ENCODE measurements around the gene PTX4.

The PTX4 gene

DNA sequence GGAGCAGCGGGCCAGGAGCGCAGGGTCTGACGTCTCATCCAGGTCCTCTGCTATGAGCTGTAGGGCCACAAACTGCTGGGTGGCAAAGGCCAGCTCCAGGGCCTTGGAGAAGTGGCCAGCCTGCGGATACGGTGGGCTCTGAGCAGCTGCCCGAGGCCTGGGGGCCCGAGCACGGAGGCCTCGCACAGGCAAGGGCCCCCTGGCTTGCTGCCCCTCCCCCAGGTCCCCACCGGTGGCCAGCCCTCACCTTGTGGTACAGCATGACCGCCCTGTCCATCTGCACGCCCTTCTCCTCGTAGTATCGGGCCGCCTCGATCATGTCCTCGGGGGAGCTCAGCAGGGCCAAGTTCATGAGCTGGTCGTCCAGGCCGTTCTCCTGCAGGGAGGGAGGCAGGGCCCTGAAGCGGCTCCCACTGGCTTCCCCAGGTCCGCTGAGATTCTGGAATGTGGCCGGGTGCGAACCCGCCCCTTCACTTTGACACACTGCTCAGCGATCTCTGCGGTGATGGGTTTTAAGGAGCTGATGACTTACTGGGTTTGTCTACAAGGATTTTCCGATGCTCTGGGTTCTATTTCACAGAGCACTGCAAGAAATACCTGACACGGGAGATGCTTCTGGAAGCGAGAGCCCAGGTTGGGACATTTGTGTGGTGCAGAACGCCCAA lies 35.0 kb upstream of the PTX4 start:
- no peak for DNase-seq

DNA sequence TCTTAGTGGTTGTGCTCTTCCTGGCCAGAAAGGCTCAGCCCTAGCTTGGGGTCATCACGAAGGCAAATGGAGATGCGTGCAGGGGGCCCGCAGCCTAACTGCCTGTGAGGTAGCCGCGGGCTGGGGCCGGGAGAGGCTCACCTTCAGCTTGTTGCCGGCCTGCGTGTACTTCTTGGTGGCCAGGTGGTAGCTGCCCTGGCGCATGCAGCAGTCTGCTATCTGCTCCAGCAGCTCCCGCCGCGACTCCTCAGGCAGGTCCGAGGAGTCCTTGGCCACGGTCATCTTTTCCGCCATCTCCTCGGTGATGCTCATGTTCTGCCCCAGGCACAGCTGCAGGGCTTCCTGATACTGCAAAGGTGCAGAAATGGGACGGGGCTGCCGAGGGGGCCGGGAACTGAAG lies 31.7 kb upstream of the PTX4 start:
- no peak for DNase-seq

DNA sequence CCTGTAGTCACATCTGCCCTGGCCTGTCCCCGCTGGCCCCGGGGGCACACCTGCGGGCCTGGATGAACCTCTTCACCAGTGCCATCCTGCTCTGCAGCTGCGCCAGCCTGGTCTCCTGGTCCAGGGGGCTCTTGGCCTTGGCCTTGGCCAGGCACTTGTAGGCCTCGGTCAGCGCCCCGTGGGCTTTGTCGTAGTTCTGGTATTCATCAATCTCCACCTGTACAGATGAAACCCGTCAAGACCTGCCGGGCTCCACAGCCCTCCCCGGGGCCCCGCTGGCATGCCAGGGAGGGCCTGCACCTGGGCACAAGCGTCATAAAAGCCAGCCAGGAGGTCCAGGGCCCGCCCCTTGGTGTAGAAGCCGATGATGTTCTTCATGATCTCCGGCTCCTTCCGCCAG lies 31.1 kb upstream of the PTX4 start:
- no peak for DNase-seq

DNA sequence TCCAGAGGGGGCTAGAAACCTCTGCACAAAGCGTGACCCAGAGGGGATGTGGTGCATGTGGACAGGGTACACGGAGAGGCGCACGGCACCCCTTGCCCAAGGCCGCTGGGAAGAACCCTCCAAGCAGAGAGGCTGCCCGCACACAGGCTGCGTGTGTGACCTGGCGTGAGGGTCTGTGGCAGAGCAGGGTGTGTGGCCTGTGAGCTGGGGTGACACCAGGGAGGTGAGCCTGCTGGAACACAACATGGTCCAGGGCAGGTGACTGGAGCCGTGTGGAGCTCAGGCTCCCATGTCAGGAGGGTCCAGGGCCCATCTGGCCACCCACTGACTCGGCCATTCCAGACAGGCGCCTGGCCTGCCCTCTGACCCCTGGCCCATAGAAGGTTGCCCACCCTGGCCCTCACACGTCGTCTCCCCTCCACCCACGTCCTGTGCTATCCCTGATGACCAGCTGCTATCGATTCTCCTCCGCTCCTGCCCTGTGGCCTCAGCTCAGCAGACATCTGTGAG lies 29.9 kb upstream of the PTX4 start:
- no peak for DNase-seq

DNA sequence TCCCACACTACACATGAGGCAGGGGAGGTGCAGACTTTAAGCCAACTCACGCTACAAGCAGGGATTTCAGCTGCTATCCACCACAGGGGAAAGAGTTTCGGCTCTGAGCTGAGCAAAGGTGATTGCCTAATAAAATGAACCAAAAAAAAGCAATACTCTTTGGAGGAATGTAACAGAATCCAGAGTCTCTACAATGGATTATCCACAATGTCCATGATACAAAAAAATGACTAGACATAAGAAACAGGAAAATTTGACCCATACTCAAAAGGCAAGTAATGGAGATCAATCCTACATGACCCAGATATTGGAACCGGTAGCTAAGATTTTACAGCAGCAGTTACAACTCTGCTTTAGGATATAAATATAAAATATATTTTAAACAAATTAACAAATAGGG lies 25.8 kb upstream of the PTX4 start:
- DNase-seq, result no peak

DNA sequence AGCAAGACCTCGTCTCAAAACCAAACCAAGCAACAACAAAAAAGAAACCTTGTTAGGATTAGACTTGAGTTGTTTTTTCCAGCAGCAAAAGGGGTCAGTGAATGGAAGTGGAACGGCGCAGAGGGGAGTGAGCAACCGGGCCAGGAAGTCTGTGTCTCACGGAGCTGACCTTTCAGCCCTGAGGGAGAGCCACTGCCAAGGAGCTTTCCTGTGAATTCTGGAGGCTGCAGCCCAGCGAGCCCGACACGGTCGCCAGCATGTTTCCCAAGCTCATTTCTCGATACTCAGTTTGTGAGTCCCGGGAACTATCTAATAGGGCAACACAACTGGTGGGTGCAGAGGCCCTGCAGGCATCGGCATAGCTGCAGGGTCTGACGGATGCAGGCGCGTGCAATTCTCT lies 24.0 kb upstream of the PTX4 start:
- DNase-seq, result no peak

DNA sequence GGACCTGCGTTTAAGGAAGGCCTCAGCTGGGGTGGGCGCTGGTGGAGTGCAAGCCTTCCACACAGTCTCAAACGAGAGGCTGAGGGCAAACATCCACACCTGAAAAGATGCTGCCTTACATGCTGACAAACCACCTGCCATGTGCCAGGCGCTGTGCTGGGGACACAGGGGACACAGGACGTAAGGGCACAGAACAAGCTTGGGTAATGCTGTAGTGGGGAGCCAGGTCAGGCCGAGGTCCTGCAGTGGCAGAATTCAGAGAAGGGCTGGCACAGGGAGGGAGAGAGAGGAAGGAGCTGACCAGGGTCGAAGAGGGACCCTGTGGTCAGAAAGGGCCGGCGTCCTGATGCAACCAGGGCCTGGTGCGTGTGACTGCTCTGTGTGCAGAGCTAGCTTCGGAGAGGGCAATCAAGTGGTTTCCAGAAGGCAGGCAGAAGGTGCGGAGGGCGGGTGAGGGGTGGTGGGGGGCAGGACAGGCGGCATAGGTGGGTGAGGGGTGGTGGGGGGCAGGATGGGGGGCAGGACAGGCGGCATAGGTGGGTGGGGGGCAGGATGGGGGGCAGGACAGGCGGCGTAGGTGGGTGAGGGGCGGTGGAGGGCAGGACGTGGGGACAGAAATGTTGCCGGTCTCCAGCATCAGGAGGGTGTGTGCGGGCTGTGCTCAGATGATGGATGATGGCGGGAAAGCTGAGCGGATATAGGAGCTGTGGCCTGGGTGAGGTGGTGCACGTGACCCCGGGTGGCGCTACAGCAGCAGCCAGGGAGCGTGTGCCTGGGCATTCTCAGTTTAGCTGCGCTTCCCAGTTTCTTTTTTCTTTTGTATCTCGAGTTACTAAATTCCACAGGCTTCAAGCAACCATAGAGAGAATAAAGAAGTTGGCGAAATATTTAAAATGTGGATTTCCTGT lies 23.2 kb upstream of the PTX4 start:
- no peak for DNase-seq

DNA sequence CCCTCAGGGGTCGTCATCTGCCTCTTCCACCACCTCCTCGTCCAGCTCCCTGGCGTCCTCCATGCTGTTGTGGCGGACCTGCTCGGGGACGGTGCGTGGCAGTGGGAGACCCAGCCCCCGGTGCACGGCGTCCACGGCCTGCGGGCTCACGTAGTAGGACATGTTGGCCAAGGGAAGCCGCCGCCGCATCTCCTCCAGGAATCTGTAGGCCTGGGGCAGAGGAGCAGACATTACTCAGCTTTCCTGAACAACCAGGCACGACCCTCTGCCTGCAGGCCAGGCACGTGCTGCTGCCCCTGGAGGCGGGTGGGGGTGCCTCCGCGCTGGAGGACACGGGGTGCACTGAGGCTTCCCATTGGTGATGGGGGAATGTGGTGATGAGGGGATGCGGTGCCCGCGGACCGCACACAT lies 22.2 kb upstream of the PTX4 start:
- no peak for DNase-seq

DNA sequence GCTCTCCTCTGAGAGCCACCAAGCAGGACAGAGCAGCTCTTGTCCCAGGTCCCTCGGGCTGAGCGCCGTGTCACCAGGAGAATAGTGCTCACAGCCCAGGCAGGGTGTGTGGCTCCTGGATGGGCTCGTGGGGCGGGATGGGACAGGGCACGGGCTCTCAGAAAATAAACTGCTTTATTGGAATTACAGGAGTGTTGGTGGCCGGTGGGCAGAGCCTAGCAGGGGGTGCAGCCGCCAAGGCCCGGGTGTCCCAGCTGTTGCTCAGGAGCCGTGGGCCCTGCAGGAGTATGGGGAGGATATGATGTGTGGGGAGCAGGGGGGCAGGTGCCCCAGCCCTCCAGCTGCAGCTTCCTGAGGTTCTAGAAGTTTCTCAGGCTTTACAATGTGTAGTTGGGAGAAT lies 21.5 kb upstream of the PTX4 start:
- DNase-seq, result no peak

DNA sequence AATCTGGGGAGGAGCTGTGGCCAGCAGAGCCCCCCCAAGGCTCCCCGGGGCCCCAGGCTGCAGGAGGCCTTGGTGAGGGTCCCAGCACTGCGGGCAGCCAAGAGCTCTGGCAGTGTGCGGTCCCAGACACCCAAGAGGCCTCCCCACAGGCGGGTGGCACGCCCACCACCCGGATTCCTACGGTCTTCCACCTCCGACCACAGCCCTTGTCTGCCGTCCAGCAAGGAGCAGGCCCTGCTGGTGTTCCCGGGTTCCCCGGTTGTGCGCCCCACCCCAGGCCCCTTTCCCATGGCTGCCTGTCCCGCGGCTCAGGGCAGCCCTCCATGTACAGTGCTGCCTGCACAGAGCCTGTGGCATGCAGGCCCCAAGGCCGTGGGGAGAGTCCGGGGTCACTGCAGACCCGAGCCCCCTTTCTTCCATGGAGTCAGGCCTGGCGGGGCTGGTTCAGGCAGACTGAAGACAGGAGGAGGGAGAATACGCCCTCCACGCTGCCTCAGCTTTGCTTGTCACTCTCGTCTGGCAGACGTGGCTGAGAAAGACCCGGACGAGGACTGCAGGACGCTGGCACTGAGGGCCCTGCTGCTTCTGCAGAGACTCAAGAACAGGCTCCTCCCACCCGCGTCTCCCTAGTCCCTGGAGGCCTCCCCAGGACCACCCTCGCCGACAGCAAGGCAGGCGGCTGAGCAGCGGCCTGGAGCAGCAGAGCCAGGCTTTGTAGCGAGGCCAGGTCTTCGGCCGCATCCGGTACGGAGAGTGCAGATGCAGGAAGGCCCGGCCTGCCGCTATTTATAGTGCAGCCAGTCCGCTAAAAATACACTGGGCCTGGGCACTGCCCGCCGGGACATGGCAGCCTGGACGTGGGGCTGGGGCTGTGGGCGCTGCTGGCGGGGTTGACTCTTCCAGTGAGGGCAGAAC lies 20.8 kb upstream of the PTX4 start:
- no peak for DNase-seq

DNA sequence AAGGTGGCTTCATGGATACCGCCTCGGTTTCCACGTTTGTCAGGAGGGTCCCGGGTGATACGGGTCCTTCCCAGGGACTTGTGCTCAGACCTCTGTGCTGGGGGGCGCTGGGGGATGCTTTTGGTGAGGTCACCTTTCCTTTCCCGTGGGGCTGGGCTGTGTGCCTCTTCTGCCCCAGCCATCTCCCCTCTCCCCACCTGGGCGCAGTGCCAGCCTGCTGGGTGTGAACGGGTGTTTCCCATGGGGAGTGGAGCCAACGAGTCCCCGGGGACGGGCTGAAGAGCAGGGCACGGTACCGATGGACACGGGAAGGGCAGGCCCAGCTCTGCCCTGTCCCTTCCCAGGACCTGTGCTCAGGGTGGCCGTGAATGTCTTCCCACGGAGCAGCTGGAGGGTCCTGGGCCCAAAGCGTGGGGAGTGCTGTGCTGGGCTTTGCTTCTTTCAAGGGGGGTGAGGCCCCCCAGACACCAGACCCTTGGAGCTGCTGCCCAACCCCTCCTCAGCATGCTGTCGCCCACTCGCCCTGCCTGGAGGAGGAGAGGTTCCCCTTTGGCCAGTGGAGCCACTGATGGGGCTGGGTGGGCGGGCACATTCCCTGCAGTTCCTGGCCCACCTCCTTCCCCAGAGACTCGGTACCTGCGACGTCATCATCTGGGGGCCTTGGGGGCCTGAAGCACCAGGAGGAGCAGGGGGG lies 19.9 kb upstream of the PTX4 start:
- no peak for DNase-seq

DNA sequence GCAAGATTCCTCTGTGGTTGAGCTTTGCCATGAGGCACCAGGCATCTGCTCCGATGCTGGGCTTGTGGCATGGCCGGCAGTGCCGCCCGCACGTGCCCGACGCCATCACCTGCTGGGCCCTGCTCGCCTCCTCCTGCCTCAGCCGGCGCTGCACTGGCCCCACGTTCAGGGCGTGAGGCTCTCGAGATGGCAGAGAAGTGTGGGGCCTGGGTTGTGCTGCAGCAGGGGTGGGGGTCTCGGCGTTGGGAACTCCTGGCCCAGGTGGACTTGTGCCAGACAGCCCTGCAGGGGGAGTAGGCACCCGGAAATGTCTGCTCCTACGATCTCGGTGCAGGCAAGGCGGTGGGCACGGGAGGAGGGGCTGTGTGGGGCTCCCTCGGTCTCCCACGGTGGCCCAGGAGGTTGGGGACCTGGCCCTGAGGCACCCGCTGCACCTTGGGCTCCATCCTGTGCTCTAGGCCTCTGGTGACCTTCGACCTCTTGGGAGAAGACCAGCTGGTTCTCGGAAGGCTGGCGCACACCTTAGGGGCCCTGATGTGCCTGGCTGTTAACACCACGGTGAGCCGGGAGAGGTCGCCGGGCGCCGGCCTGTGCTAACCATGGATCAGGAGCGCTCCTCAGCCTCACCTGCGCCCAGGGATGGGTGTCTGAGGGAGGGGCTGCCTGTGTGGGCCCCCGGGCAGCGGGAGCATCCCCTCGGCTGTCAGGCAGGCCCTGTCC lies 17.9 kb upstream of the PTX4 start:
- no peak for DNase-seq

DNA sequence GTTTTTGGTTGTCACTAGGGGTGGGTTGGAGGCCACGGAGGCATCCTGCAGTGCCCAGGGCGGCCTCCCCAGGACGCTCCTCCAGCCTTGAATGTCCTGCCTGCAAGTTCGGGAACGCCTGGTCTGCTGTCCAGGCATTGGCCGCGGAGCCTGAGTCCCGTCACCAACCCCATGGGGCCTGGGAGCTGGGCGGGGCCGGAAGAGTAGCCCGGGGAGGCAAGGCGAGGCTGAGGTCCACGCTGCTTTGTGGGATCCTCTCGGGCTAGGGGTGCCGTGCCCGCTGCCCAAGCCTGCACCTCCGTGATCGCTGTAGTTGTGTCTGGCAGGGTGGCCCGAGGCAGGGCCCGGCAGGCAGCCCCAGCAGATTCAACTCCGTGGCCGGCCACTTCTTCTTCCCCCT lies 17.2 kb upstream of the PTX4 start:
- no peak for DNase-seq

DNA sequence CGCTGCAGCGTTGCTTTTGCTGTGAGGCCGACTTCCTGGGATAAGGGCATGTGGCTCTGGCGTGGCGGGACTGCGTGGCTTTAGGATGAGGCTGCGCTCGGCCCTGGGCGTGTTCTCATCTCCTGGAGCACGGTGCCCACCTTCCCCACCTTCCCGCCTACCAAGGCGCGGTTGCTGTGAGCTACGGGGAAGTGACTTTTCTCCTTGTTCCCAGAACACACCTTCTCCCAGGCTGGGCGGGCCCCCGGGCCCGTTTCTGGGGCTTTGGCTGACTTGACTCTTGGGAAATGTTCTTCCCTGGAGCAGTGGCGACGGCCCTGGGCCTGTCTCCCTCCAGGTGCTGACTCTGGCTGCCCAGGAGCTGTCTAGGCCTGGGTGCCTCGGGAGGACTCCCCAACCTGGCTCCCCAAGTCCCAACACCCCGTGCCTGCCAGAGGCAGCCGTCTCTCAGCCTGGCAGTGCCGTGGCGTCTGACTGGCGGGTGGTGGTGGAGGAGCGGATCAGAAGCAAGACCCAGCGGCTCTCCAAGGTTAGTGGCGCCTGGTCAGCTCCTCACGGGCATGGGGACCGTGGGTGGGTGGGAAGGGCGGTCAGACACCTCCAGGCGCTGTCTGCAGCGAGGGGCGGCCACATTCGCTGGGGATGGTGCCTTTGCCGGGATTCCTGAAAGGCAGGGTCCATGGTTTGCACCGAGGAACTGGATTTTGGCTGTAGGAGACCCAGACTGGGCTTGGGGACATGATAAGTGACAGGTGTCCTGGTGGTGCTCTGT lies 16.5 kb upstream of the PTX4 start:
- DNase-seq, result no peak

DNA sequence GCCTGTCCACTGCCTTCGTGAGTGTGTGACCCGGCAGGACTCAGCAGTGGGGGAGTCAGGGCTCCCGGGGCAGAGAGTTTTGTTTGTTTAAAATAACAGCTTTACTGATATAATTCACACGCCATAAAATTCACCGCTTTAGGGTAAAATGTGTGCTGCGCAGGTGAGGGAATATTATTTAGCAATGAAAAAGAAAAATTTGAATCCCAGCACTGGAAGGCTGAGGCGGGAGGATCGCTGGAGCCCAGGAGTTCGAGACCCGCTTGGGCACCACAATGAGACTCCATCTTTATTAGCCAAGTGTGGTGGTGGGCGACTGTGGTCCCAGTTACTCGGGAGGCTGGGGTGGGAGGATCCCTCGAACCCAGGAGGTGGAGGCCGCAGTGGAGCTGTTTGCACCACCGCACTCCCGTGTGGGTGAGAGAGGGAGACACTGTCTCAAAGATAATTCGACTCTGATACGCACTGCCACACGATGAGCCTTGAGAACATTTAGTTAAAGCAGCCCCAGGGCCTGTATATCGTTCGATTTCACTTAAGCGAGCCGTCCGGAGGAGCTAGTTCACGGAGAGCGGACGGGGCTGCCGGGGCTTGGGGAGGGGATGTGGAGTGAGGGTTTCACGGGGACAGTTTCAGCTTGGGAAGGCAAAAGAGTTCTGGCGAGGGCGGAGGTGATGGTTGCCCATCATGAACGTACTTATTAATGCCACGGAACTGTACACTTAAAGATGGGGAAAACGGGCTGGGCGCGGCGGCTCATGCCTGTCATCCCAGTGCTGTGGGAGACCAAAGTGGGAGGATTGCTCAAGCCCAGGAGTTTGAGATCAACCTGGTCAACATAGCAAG lies 14.6 kb upstream of the PTX4 start:
- no peak for DNase-seq

DNA sequence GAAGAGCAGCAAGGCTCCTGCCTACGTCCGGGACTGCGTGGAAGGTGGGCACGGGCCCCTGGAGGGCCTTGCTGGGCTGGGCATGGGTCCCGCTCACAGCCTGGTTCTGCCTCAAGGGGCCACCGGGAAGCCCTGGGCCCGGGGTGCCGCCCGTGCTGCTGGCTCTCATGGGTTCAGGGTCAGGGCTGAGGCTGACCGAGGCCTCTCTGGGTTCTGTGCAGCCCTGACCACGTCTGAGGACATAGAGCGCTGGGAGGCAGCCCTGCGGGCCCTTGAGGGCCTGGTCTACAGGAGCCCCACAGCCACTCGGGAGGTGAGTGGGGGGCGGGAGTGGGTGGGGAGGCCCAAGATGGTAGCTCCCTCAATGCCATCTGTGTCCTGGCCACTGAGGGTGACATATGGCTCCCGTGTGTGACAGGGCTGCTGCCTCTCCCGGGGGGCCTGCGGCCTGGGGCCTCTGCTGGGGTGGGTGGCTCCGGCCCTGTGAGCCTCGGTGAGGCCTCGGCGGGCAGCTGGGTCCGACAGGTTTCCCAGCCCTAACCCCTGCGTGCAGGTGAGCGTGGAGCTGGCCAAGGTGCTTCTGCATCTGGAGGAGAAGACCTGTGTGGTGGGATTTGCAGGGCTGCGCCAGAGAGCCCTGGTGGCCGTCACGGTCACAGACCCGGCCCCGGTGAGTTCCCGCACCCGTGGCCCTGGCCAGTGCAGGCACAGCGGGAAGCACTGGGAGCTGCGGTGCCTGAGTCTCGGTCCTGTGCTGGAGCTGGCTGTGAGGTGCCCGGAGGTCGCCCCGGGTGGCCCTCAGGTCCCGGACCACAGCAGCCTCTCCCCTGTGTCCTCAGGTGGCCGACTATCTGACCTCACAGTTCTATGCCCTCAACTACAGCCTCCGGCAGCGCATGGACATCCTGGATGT lies 13.6 kb upstream of the PTX4 start:
- no peak for DNase-seq

DNA sequence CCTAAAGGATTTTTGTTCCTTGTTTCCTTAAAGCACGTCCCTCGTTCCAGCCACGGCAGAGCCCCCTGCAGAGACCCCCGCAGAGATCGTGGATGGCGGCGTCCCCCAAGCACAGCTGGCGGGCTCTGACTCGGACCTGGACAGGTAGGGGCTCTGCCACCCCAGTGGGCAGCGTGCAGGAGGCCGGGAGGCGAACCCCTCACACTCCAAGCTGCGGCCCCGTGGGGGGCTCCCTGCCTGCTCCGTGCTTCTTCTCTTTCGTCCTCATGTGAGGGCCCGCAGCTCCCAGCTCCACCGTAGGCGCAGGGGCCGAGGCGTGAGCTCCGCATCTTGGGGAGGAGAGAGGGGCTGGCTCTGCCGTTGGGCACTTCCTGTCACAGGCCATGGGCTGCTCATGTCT lies 12.9 kb upstream of the PTX4 start:
- no peak for DNase-seq

DNA sequence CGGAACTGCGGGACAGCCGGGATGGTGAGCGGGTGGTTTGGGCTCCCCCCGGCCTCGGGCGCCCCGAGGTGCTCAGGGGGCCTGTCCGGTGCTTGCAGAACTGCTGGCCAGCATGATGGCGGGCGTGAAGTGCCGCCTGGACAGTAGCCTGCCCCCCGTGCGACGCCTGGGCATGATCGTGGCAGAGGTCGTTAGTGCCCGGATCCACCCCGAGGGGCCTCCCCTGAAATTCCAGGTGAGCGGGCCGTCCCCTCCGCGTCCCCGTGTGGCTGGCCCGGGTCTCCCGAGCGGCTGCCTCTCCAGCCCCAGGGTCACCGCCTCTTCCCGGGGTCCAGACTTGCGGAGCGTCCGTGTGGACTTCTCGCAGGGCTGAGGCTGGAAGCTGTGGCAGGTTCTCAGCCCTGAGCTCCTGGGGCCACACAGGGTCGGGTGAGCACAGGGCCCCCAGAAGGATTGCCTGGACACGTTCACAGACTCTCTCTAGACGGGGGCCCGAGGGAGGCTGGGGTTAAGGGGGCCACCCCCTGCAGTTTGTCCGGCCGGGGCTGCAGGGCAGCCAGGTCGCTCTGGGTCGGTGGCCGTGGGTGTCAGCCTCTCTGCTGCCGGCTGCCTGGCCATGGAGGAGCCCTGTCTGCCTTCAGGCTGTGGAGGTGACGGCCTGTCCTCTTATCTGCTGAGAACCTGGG lies 11.9 kb upstream of the PTX4 start:
- DNase-seq, result no peak
